HPDE6-E6E7 (cell line): Measurements from ENCODE around the gene RSPH3.
A peak's percentile ranks its signal among the peaks of the same experiment; 100 is the strongest.
"Not testable (repeated sequence)": the region's sequence is repeated elsewhere in the genome, so short reads cannot be mapped to it uniquely, and the experiment has no call there.

Experiments
- DNase-seq: peaks from one replicate; pipeline ENCODE4 v3.0.0; 2011; ENCODE audit warnings: missing footprints; ENCODE audit errors: extremely low spot score

The RSPH3 gene

GRCh38 chr6:158999666-159000403, at the start of gene RSPH3:
Gene RSPH3, minus strand, starts transcription at chr6:159000202. Its CDS starts 652 bp downstream, at chr6:158999550.
- DNase-seq: peak; percentile 93

- DNase-seq: no peak
These were observed 48.1 kb upstream of the RSPH3 start for GRCh38 chr6:159047891-159048685.

GRCh38 chr6:159045801-159046200, 45.8 kb upstream of the RSPH3 start:
- DNase-seq: no peak

- DNase-seq: peak; percentile 46
These were observed 45.1 kb upstream of the RSPH3 start, which contains the start of gene TAGAP for GRCh38 chr6:159044899-159045727. Gene TAGAP, minus strand, starts transcription at chr6:159044991. Its CDS starts 845 bp downstream, at chr6:159044146.

- DNase-seq: no peak
These were observed 43.9 kb upstream of the RSPH3 start for GRCh38 chr6:159043947-159044346.

GRCh38 chr6:159043251-159043650, 43.2 kb upstream of the RSPH3 start:
- DNase-seq: no peak

- DNase-seq: no peak
These were observed 42.8 kb upstream of the RSPH3 start for GRCh38 chr6:159042826-159043181.

GRCh38 chr6:159042003-159042825, 42.2 kb upstream of the RSPH3 start:
- DNase-seq: peak; percentile 71

- DNase-seq: no peak
These were observed 41.2 kb upstream of the RSPH3 start for GRCh38 chr6:159041181-159041580.

- DNase-seq: no peak
These were observed 39.9 kb upstream of the RSPH3 start for GRCh38 chr6:159039885-159040258.

- peak; percentile 49 for DNase-seq
These were observed 39.2 kb upstream of the RSPH3 start for GRCh38 chr6:159038914-159039884.

GRCh38 chr6:159038318-159038717, 38.3 kb upstream of the RSPH3 start:
- not testable (repeated sequence) for DNase-seq

GRCh38 chr6:159037756-159038290, 37.8 kb upstream of the RSPH3 start:
- no peak for DNase-seq

GRCh38 chr6:159036673-159037072, 36.7 kb upstream of the RSPH3 start:
- no peak for DNase-seq

GRCh38 chr6:159035891-159036290, 35.9 kb upstream of the RSPH3 start:
- no peak for DNase-seq

- DNase-seq: no peak
These were observed 33.4 kb upstream of the RSPH3 start for GRCh38 chr6:159033160-159034049.

- no peak for DNase-seq
These were observed 31.8 kb upstream of the RSPH3 start for GRCh38 chr6:159031846-159032245.

GRCh38 chr6:159030168-159030567, 30.2 kb upstream of the RSPH3 start:
- no peak for DNase-seq

GRCh38 chr6:159025224-159025623, 25.2 kb upstream of the RSPH3 start:
- DNase-seq: not testable (repeated sequence)
